K562 (cell line): ENCODE measurements around the gene PPP3CA. TPM values are rescaled to one million over a fixed set of nuclear protein-coding genes. Genes with fewer than 3 reads are reported as not detected.

Experiments
- ATAC-seq: fragments of 200-7000 bp; cut with Tn5 transposase; 3 replicates; pipeline ENCODE4 v1.9.1; 2020; ENCODE audit warnings: moderate library complexity
- BruUV-seq: library from RNA; stranded (reverse); fragments of 400-500 nt; replicated peaks from 2 replicates; lab custom pipeline; 2021; lab: Mats Ljungman, UMichigan
- CTCF ChIA-PET: fragments of 300-600 bp; formaldehyde crosslinking; extraction: SDS; loops from one replicate; lab custom pipeline; 2021; ENCODE audit warnings: low intra/inter-chr PET ratio; lab: Yijun Ruan, JAX
- POLR2A ChIA-PET: fragments of 300-600, 350-650 bp; sonication (Branson Sonifier 250); formaldehyde crosslinking; extraction: SDS; loops from one replicate; lab custom pipeline; 2021; ENCODE audit warnings: antibody characterized with exemption, inconsistent platforms; lab: Yijun Ruan, JAX
- DNase-seq, 4 experiments: peaks; one replicate each; pipeline versions ENCODE4 v3.0.0 to v3.0.0-alpha.2; 2011 to 2018; ENCODE audit warnings: low spot score in 3 of 4, mixed read lengths in 3 of 4; ENCODE audit errors: extremely low read depth in 1 of 4
- FAIRE-seq: peaks from 2 replicates; lab custom pipeline; 2011; peaks lifted over from hg19 to GRCh38; lab: Jason Lieb, UNC
- H2AFZ ChIP-seq: 2 replicates; pipeline ENCODE4 v1.6.0; 2011; ENCODE audit warnings: low read depth, low read length, control low read depth, inconsistent platforms
- H3K27ac ChIP-seq: fragments of 200-600 bp; 3 replicates; pipeline ENCODE4 v1.8.0; 2011; ENCODE audit warnings: low read depth, mild to moderate bottlenecking, control low read depth, inconsistent platforms, low read length, moderate library complexity, mixed read lengths; ENCODE audit errors: extremely low read depth
- H3K27me3 ChIP-seq, 2 experiments: fragments of 300-600 bp in 1 of 2; 2 replicates in 1 of 2; 3 replicates in 1 of 2; pipeline versions ENCODE4 v1.6.0 to v1.8.0; 2011; ENCODE audit warnings: inconsistent platforms in 2 of 2, low read length in 2 of 2, mild to moderate bottlenecking in 1 of 2, mixed read lengths in 1 of 2, moderate library complexity in 1 of 2; ENCODE audit not compliant: control insufficient read depth in 2 of 2, insufficient read depth in 2 of 2
- H3K36me3 ChIP-seq: fragments of 300-600 bp; 3 replicates; pipeline ENCODE4 v1.8.0; 2011; ENCODE audit warnings: mild to moderate bottlenecking, low read length, inconsistent platforms; ENCODE audit not compliant: control insufficient read depth, insufficient read depth
- H3K4me1 ChIP-seq, 2 experiments: fragments of 200-600 bp in 1 of 2; replicated peaks in 1 of 2; 2 replicates in 1 of 2; 3 replicates in 1 of 2; pipeline versions ENCODE4 v1.5.1 to v1.8.0; 2011; ENCODE audit warnings: inconsistent platforms in 2 of 2, low read length in 2 of 2, mild to moderate bottlenecking in 1 of 2, mixed read lengths in 1 of 2, moderate library complexity in 1 of 2; ENCODE audit not compliant: control insufficient read depth in 2 of 2, insufficient read depth in 2 of 2
- H3K4me2 ChIP-seq: 2 replicates; pipeline ENCODE4 v1.6.1; 2011; ENCODE audit warnings: low read length, control low read depth, inconsistent platforms, mixed read lengths; ENCODE audit not compliant: insufficient read depth
- H3K4me3 ChIP-seq: fragments of 200-600 bp; sonication (generic), shearing (Covaris generic); 2 replicates; pipeline ENCODE4 v1.5.1; 2016; ENCODE audit warnings: control low read depth, inconsistent platforms
- H3K79me2 ChIP-seq: fragments of 200-600 bp; 3 replicates; pipeline ENCODE4 v1.8.0; 2011; ENCODE audit warnings: low read length, inconsistent platforms; ENCODE audit not compliant: control insufficient read depth, insufficient read depth
- H3K9ac ChIP-seq, 2 experiments: 2 replicates each; pipeline versions ENCODE4 v1.6.0 to v1.6.1; 2011; ENCODE audit warnings: low read depth in 2 of 2, low read length in 2 of 2, control low read depth in 1 of 2, inconsistent platforms in 1 of 2, mild to moderate bottlenecking in 1 of 2, mixed read lengths in 1 of 2; ENCODE audit not compliant: insufficient read depth in 1 of 2
- H3K9me1 ChIP-seq: one replicate; pipeline ENCODE4 v1.6.0; 2011; ENCODE audit warnings: inconsistent platforms, mild to moderate bottlenecking, low read length, moderate library complexity; ENCODE audit not compliant: control insufficient read depth, insufficient read depth
- H3K9me3 ChIP-seq: replicated peaks from 2 replicates; pipeline ENCODE4 v1.5.1; 2011; ENCODE audit warnings: low read depth, low read length, inconsistent platforms; ENCODE audit not compliant: control insufficient read depth, insufficient read depth
- H4K20me1 ChIP-seq: replicated peaks from 2 replicates; pipeline ENCODE4 v1.6.1; 2011; ENCODE audit warnings: low read length, inconsistent platforms, mixed read lengths; ENCODE audit not compliant: control insufficient read depth, insufficient read depth
- ARID2 ChIP-seq: fragments of 450-650 bp; IDR thresholded peaks from 2 replicates; pipeline ENCODE4 v1.6.1; 2017; ENCODE audit warnings: antibody characterized with exemption, mild to moderate bottlenecking
- CBX2 ChIP-seq: fragments of 200-600 bp; sonication (generic); IDR thresholded peaks from one replicate; pipeline ENCODE4 v1.6.1; 2012; ENCODE audit warnings: mild to moderate bottlenecking, low read length, inconsistent platforms; ENCODE audit not compliant: insufficient read depth, poor library complexity, severe bottlenecking
- KDM1A ChIP-seq, 2 experiments: fragments of 450-650 bp; IDR thresholded peaks; 2 replicates each; pipeline ENCODE4 v1.6.1; 2016; ENCODE audit warnings: mild to moderate bottlenecking in 2 of 2
- MEF2A ChIP-seq: IDR thresholded peaks from 2 replicates; pipeline ENCODE4 v1.6.1; 2011; ENCODE audit warnings: low read depth, mild to moderate bottlenecking, low read length, moderate library complexity; ENCODE audit not compliant: control insufficient read depth
- RNF2 ChIP-seq: sonication (generic); IDR thresholded peaks from 2 replicates; pipeline ENCODE4 v1.6.1; 2016
- SMAD2 ChIP-seq: fragments of 150-350 bp; IDR thresholded peaks from 2 replicates; pipeline ENCODE4 v1.6.1; 2014; ENCODE audit warnings: low read depth, mild to moderate bottlenecking, low read length
- STAG1 ChIP-seq: sonication (generic); formaldehyde crosslinking; IDR thresholded peaks from 2 replicates; pipeline ENCODE4 v1.5.0; 2020; ENCODE audit warnings: missing genetic modification reagents, borderline replicate concordance
- TEAD2 ChIP-seq: fragments of 450-650 bp; IDR thresholded peaks from 2 replicates; pipeline ENCODE4 v1.6.1; 2016; ENCODE audit warnings: missing genetic modification characterization, control low read depth, missing compliant biosample characterization
- VEZF1 ChIP-seq: fragments of 200-800 bp; sonication (Bioruptor generic); IDR thresholded peaks from 2 replicates; pipeline ENCODE4 v1.6.1; 2017; ENCODE audit warnings: missing genetic modification characterization, missing compliant biosample characterization
- ZBTB43 ChIP-seq: sonication (generic); formaldehyde crosslinking; IDR thresholded peaks from 2 replicates; pipeline ENCODE4 v1.8.0; 2023; ENCODE audit warnings: mild to moderate bottlenecking, missing genetic modification reagents
- ZNF318 ChIP-seq, 2 experiments: fragments of 450-650 bp; IDR thresholded peaks; 2 replicates each; pipeline ENCODE4 v1.6.1; 2016; ENCODE audit warnings: mild to moderate bottlenecking in 2 of 2, borderline replicate concordance in 1 of 2, low read depth in 1 of 2, moderate library complexity in 1 of 2
- ZNF77 ChIP-seq: fragments of 250-450 bp; sonication (Bioruptor Pico); IDR thresholded peaks from 2 replicates; pipeline ENCODE4 v1.5.0; 2020
- WGBS: fragments of 100-300 bp; shearing (Covaris generic); methylation state at CpG from one replicate; pipeline ENCODE4 v1.1.6; 2016; ENCODE audit warnings: low coverage, mixed read lengths; ENCODE audit not compliant: insufficient coverage; ENCODE audit errors: missing lambda C conversion rate; 5-methylcytosine and 5-hydroxymethylcytosine counted together
- in situ Hi-C: fragments of 300-500 bp; cut with MboI; formaldehyde crosslinking; loops from 4 replicates; pipeline ENCODE4 v1.15.0; 2018; ENCODE audit warnings: inconsistent platforms, mixed read lengths
- intact Hi-C: fragments of 100-400 bp; cut with micrococcal nuclease; formaldehyde crosslinking; loops from 2 replicates; pipeline ENCODE4 v1.14.2; 2022
- polyA plus RNA-seq, 8 experiments: library from polyadenylated mRNA; depleted of rRNA in 4 of 8; stranded (reverse) in 5 of 8; unstranded in 3 of 8; fragments of >200 nt; fragmentation: Nextera tagmentation in 2 of 8; fragmentation: Illumina TruSeq in 1 of 8; extraction: Ambion mirVana in 2 of 8; extraction: Trizol in 1 of 8; gene quantifications; 2 replicates each; pipeline versions ENCODE4 v1.2.1 to v1.2.3, GENCODE V29; 2011 to 2014; ENCODE audit warnings: inconsistent platforms in 1 of 8, missing spikeins in 1 of 8
- total RNA-seq, 7 experiments: library from RNA; depleted of rRNA in 6 of 7; stranded (reverse); fragments of >200 nt in 6 of 7; fragmentation: Illumina TruSeq in 2 of 7; extraction: Trizol in 2 of 7; gene quantifications; 2 replicates each; pipeline versions ENCODE4 v1.2.1 to v1.2.3, GENCODE V29; 2011 to 2021; ENCODE audit warnings: low replicate concordance in 1 of 7

The PPP3CA gene
- total and polyA plus RNA-seq, 9 of the 15 experiments (the other 6 are each of a cell fraction or from before 2014, with no cell fraction given) = 0.94 to 3.2 (median 1.6) TPM

- no peak for TF ChIP-seq VEZF1
- TF ChIP-seq CBX2 = no peak
- TF ChIP-seq STAG1 = no peak
- no peak for TF ChIP-seq TEAD2 (tag)
- TF ChIP-seq ZNF77 (CRISPR knock-in tag) = no peak
- TF ChIP-seq SMAD2 = no peak
- no peak for TF ChIP-seq KDM1A (IDR thresholded peaks at IDR 0.05)
- TF ChIP-seq MEF2A = no peak
- TF ChIP-seq RNF2 = no peak
Observed at GRCh38 chr4:100983426-100983825, 363.9 kb downstream of the PPP3CA start (continued).

- H3K36me3 ChIP-seq = no peaks in the 10 kb centered on the region
- FAIRE-seq (no peak), DNase-seq (no peak), ATAC-seq (no peak)
- H3K27me3 ChIP-seq = no peaks in the 10 kb centered on the region
- BruUV-seq = no TSS peak
- in situ Hi-C loops = no loop called here
- no peak overlapping the region for H3K4me2 ChIP-seq
- intact Hi-C loops = no loop called here
- CTCF ChIA-PET = no interaction called here
- H3K9me1 ChIP-seq = no peaks in the 10 kb centered on the region
- no peaks in the 10 kb centered on the region for H3K9me3 ChIP-seq
- 0% methylated on average over 3 of the region's 3 CpGs for WGBS
- POLR2A ChIA-PET = no interaction called here
- H3K79me2 ChIP-seq = no peaks in the 10 kb centered on the region
- no peaks in the 10 kb centered on the region for H4K20me1 ChIP-seq
- H3K4me3 ChIP-seq = no peak overlapping the region
- no peaks in the 10 kb centered on the region for H3K4me1 ChIP-seq
- H3K9ac ChIP-seq = no peak overlapping the region
- no peak overlapping the region for H2AFZ ChIP-seq
- H3K27ac ChIP-seq = no peak overlapping the region
- TF ChIP-seq ZBTB43 (CRISPR knock-in tag) = no peak
- no peak for TF ChIP-seq ARID2
- TF ChIP-seq ZNF318 (IDR thresholded peaks at IDR 0.05; ENCODE audit: borderline replicate concordance in 1 of 2, low read depth in 1 of 2) = no peak
Observed at GRCh38 chr4:100982345-100982744, 365.0 kb downstream of the PPP3CA start.
